Activated CD8-positive, alpha-beta T cell treated with anti-CD3 and anti-CD28 coated beads for 36 hours (primary cell): ENCODE measurements around the gene PLEKHG3. TPM values are rescaled to one million over a fixed set of nuclear protein-coding genes. Genes with fewer than 3 reads are reported as not detected.
"Not testable (repeated sequence)": the region's sequence is repeated elsewhere in the genome, so short reads cannot be mapped to it uniquely, and the experiment has no call there.

Source experiments
- ATAC-seq: fragments of 200-7000 bp; cut with Tn5 transposase; one replicate; pipeline ENCODE4 v1.10.0; 2021; ENCODE audit warnings: mild to moderate bottlenecking, moderate library complexity
- CTCF ChIA-PET: fragments of 350-600 bp; sonication (Branson Sonifier 250); formaldehyde crosslinking; loops from one replicate; lab custom pipeline; 2021; ENCODE audit warnings: antibody characterized with exemption; lab: Charles Lee
- POLR2A ChIA-PET: fragments of 350-600 bp; sonication (Branson Sonifier 250); formaldehyde crosslinking; loops from one replicate; lab custom pipeline; 2021; ENCODE audit warnings: antibody characterized with exemption; lab: Charles Lee
- DNase-seq: peaks from one replicate; pipeline ENCODE4 v3.0.0-alpha.2; 2020
- H3K27ac Mint-ChIP-seq: one replicate; pipeline ENCODE4 v1.8.0; 2021; ENCODE audit warnings: mild to moderate bottlenecking, mixed read lengths
- H3K27me3 Mint-ChIP-seq: one replicate; pipeline ENCODE4 v1.8.0; 2021; ENCODE audit warnings: mixed read lengths
- H3K36me3 Mint-ChIP-seq: one replicate; pipeline ENCODE4 v1.8.0; 2021; ENCODE audit warnings: low read depth, mixed read lengths
- H3K4me1 Mint-ChIP-seq: one replicate; pipeline ENCODE4 v1.8.0; 2021; ENCODE audit warnings: low read depth, mixed read lengths
- H3K4me3 Mint-ChIP-seq: one replicate; pipeline ENCODE4 v1.8.0; 2021; ENCODE audit warnings: mild to moderate bottlenecking, moderate library complexity, mixed read lengths
- H3K9me3 Mint-ChIP-seq: one replicate; pipeline ENCODE4 v1.8.0; 2021; ENCODE audit warnings: mixed read lengths
- intact Hi-C: fragments of 100-400 bp; cut with micrococcal nuclease; formaldehyde crosslinking; loops from one replicate; pipeline ENCODE4 v1.10.0; 2022
- total RNA-seq, 2 experiments: library from RNA; stranded (reverse); gene quantifications; one replicate each; pipeline ENCODE4 v1.2.3, GENCODE V29; 2021
- TF ChIP-seq, protein P1 (sequence below): fragments of 200-600 bp; IDR thresholded peaks from one replicate; pipeline ENCODE4 v1.8.0; 2022; ENCODE audit warnings: antibody characterized with exemption, mild to moderate bottlenecking

Gene PLEKHG3
- total RNA-seq, 2 experiments from 2014 or later = 2.7 to 2.8 TPM

DNA sequence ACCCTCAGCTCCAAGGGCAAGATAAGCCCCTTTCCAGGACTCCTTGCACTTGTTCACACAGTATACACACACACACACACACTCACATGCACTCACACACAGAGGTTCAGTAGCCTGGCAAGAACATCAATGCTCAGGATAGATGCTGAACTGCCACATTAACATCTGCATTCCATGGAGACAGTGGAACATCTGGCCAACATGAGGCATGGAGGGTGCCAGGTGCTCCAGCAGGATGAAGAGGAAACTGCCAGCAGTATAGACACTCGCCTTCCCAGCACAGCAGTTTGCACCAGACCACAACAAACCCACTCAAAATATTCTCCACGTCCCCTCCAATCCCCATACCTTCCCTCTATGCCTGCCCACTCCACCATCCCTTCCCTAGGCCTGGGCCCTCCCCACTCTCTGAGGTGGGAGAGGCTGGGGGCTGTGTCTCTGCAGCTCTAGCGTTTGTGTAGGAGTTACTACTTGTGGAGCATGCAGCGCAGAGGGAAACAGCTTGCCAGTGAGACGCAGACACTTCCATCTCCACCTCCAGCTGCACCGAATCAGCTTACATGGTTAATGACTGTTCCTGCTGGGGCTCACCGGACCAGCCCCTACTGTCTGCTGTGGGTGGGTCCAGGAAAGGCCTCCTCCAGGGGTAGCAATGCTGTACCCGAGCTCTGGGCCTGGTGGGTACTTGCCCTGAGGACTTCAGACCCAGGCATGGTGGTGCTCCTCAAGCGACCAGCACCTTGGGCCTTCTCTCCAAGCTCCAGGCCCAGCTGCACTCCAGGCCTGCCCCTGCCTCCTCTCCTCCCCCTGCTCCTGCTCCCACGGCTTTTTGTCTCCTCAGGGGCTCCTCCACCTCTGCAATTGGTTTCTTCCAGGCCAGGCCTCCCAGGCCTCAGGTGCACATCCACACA lies 18.6 kb upstream of the PLEKHG3 start:
- no peak for ATAC-seq
- H3K9me3 Mint-ChIP-seq = no peaks in the 10 kb centered on the region
- TF ChIP-seq, protein P1, sequence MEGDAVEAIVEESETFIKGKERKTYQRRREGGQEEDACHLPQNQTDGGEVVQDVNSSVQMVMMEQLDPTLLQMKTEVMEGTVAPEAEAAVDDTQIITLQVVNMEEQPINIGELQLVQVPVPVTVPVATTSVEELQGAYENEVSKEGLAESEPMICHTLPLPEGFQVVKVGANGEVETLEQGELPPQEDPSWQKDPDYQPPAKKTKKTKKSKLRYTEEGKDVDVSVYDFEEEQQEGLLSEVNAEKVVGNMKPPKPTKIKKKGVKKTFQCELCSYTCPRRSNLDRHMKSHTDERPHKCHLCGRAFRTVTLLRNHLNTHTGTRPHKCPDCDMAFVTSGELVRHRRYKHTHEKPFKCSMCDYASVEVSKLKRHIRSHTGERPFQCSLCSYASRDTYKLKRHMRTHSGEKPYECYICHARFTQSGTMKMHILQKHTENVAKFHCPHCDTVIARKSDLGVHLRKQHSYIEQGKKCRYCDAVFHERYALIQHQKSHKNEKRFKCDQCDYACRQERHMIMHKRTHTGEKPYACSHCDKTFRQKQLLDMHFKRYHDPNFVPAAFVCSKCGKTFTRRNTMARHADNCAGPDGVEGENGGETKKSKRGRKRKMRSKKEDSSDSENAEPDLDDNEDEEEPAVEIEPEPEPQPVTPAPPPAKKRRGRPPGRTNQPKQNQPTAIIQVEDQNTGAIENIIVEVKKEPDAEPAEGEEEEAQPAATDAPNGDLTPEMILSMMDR = no peak
- ChIA-PET CTCF (interaction anchor here (1.1 kb wide), 1 partner anchor 14 kb away, joined by 3 read pairs; no protein-coding TSS in a partner anchor), POLR2A (no interaction called here)
- no peaks in the 10 kb centered on the region for H3K27me3 Mint-ChIP-seq
- no peaks in the 10 kb centered on the region for H3K4me1 Mint-ChIP-seq
- intact Hi-C loops = no loop called here
- H3K36me3 Mint-ChIP-seq = no peaks in the 10 kb centered on the region
- no peak overlapping the region for H3K27ac Mint-ChIP-seq
- no peak for DNase-seq
- H3K4me3 Mint-ChIP-seq = no peak overlapping the region

DNA sequence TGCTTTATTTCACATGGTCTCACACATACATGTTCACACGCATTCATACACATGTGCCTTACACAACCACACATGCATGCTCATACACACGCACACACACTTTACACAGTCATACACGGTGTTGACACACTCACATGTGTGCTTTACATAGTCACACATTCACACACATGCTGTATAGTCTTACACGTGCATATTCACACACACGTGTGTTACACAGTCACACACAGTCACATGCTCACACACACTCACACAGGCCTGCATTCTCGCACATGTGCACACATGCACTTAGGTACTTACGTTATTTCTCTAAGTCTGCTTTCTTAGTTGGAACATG lies 18.0 kb upstream of the PLEKHG3 start:
- CTCF ChIA-PET = interaction anchor here (1.1 kb wide), 1 partner anchor 14 kb away, joined by 3 read pairs; no protein-coding TSS in a partner anchor
- POLR2A ChIA-PET = no interaction called here
- no peaks in the 10 kb centered on the region for H3K27me3 Mint-ChIP-seq

DNA sequence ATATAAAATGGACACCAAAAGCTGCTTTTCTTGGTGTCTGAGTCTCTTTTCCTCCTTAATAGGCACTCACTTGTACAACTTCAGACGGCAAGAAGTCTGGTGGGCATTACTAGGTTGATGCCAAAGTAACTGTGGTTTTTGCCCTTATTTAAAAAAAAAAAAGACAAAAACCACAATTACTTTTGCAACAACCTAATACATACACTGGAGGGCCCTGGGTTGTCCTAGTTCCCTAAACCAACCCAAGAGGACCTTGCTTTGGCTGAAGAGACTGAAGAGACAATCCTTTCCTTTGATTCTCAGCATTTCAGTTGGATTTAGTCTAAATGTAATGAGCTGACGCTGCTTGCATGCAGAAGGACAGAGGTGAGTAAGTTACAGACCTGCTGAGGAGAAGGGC lies 16.2 kb upstream of the PLEKHG3 start:
- CTCF ChIA-PET = interaction anchor here (0.6 to 1.6 kb wide), 4 partner anchors 8 to 203 kb away, joined by 3 to 7 read pairs (median 3); no protein-coding TSS in a partner anchor
- POLR2A ChIA-PET = interaction anchor here (0.8 kb wide), 1 partner anchor 70 kb away, joined by 3 read pairs; no protein-coding TSS in a partner anchor
- intact Hi-C loops = no loop called here
- no peak for DNase-seq
- Mint-ChIP-seq H3K27ac (no peak overlapping the region), H3K36me3 (no peaks in the 10 kb centered on the region), H3K27me3 (no peaks in the 10 kb centered on the region), H3K4me3 (no peak overlapping the region), H3K4me1 (no peaks in the 10 kb centered on the region), H3K9me3 (no peaks in the 10 kb centered on the region)
- TF ChIP-seq, protein P1 = no peak
- ATAC-seq = no peak

More for the DNA sequence above, 18.0 kb upstream of the PLEKHG3 start:
- no peak overlapping the region for H3K27ac Mint-ChIP-seq
- DNase-seq = no peak
- TF ChIP-seq, protein P1 = no peak
- intact Hi-C loops = no loop called here
- H3K4me3 Mint-ChIP-seq = no peak overlapping the region
- no peaks in the 10 kb centered on the region for H3K9me3 Mint-ChIP-seq
- ATAC-seq = no peak
- H3K4me1 Mint-ChIP-seq = no peaks in the 10 kb centered on the region
- H3K36me3 Mint-ChIP-seq = no peaks in the 10 kb centered on the region

DNA sequence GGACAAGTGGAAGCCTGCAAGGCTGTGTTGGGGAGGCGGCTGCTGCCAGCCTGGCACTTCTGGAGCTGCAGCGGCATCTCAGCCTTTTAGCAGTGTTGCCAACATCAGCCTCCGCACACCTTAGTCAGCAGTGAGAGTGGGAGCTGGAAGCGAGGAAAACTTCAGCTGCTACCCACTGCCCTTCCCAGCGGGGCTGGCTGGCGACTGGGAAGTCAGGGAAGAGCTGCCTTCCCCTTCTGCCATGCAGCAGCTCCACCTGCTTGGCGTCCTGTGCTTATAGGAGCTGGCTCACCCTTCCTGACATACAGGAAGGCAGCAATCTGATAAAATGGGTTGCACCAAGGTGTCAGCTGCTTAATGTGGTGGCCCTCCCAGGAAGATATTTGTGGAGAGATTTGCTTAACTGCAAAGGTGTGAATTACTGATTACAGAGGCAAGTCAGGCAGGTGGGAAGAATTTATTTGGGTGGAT lies 15.4 kb upstream of the PLEKHG3 start:
- no peak for ATAC-seq
- H3K27ac Mint-ChIP-seq = no peak overlapping the region
- POLR2A ChIA-PET = interaction anchor here (0.8 kb wide), 1 partner anchor 69 kb away, joined by 3 read pairs; no protein-coding TSS in a partner anchor
- no peak overlapping the region for H3K4me3 Mint-ChIP-seq
- CTCF ChIA-PET = interaction anchor here (0.6 to 1.6 kb wide), 4 partner anchors 9 to 203 kb away, joined by 3 to 7 read pairs (median 3); no protein-coding TSS in a partner anchor
- no peaks in the 10 kb centered on the region for H3K36me3 Mint-ChIP-seq
- intact Hi-C loops = no loop called here
- no peaks in the 10 kb centered on the region for H3K27me3 Mint-ChIP-seq
- TF ChIP-seq, protein P1 = no peak
- H3K4me1 Mint-ChIP-seq = no peaks in the 10 kb centered on the region
- no peak for DNase-seq
- no peaks in the 10 kb centered on the region for H3K9me3 Mint-ChIP-seq

DNA sequence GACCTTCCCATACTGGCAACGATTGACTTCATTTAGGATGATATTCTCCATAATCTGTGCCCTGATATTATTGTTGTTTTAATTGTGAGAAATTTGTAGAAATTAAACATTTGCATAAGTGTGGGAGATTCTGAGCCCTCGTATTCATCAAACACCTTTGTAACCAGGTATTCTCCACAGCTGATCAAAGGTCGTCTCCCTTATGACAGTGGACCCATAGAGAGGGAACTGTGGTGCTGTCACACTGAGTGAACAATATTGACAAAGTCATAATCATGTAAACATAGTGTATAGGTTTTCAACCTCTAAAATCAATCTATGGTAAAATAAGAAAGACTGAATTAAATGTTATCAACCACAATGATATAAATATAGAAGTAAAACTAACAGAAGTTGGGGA lies 14.9 kb upstream of the PLEKHG3 start:
- ChIA-PET POLR2A (no interaction called here), CTCF (interaction anchor here (1.6 kb wide), 1 partner anchor 10 kb away, joined by 7 read pairs; no protein-coding TSS in a partner anchor)
- H3K36me3 Mint-ChIP-seq = no peaks in the 10 kb centered on the region
- TF ChIP-seq, protein P1 = no peak
- no peaks in the 10 kb centered on the region for H3K4me1 Mint-ChIP-seq
- no peaks in the 10 kb centered on the region for H3K27me3 Mint-ChIP-seq
- H3K27ac Mint-ChIP-seq = no peak overlapping the region
- ATAC-seq (no peak), DNase-seq (no peak)
- H3K4me3 Mint-ChIP-seq = no peak overlapping the region
- intact Hi-C loops = no loop called here
- no peaks in the 10 kb centered on the region for H3K9me3 Mint-ChIP-seq

DNA sequence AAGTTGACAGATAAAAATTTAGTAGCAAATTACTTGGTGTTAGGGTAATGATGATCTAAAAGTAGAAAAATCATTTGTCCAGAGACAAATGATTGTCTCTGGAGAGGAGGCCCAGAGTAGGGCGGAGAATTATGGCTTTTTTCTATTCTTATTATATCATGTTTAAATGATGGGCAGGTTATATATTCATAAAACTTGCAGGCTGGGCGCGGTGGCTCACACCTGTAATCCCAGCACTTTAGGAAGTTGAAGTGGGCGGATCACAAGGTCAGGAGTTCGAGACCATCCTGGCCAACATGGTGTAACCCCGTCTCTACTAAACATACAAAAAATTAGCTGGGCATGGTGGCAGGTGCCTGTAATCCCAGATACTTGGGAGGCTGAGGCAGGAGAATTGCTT lies 13.6 kb upstream of the PLEKHG3 start:
- CTCF ChIA-PET, intact Hi-C loops, POLR2A ChIA-PET: not testable (repeated sequence)

More for the DNA sequence above, 13.6 kb upstream of the PLEKHG3 start:
- not testable (repeated sequence) for DNase-seq, H3K27me3 Mint-ChIP-seq, H3K27ac Mint-ChIP-seq, H3K9me3 Mint-ChIP-seq, H3K4me3 Mint-ChIP-seq, H3K4me1 Mint-ChIP-seq, ATAC-seq, H3K36me3 Mint-ChIP-seq
